Mononuclear cell (primary cell): Measurements from ENCODE around the gene NDFIP1. TPM values are rescaled to one million over a fixed set of nuclear protein-coding genes. Genes with fewer than 3 reads are reported as not detected.
"Not testable (repeated sequence)": the region's sequence is repeated elsewhere in the genome, so short reads cannot be mapped to it uniquely, and the experiment has no call there.

Experiments used
- H3K27me3 ChIP-seq: 2 replicates; pipeline ENCODE4 v1.6.0; 2011; ENCODE audit warnings: low read length, control low read depth; ENCODE audit not compliant: insufficient read depth
- H3K4me1 ChIP-seq: 2 replicates; pipeline ENCODE4 v1.5.1; 2011; ENCODE audit warnings: mild to moderate bottlenecking, low read length, control low read depth; ENCODE audit not compliant: insufficient read depth
- H3K4me3 ChIP-seq: 2 replicates; pipeline ENCODE4 v1.5.1; 2011; ENCODE audit warnings: mild to moderate bottlenecking, low read length, moderate library complexity
- H3K9me3 ChIP-seq: 2 replicates; pipeline ENCODE4 v1.5.1; 2011; ENCODE audit warnings: low read depth, mild to moderate bottlenecking, control low read depth, low read length
- total RNA-seq: library from RNA; depleted of rRNA; stranded (reverse); fragments of >200 nt; gene quantifications from one replicate; pipeline ENCODE4 v1.2.3, GENCODE V29; 2012

Gene NDFIP1
- total RNA-seq, 1 donor = 195 TPM

- Histone ChIP-seq H3K4me3 (no peak overlapping the region), H3K9me3 (no peaks in the 10 kb centered on the region), H3K4me1 (no peaks in the 10 kb centered on the region), H3K27me3 (no peaks in the 10 kb centered on the region)
These were observed 26.3 kb upstream of the NDFIP1 start for GRCh38 chr5:142082182-142082781.

DNA sequence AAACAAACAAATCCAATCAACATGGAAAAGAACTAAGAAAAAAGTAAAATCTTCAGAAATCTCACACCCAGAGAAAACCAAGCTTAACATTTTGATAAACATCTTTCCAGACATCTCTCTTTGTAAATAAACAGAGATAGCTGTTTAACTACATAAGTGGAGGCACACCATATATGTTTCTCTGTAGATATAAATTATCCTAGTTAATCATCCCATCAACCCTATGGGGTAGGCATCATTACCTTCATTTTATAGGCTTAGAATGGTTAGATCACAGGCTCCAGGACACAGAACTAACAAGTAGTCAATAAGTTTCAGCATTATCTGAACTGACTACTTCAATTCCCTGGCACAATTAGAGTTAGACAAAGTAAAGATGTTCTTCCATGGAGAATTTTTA, 22.4 kb upstream of the NDFIP1 start:
- Histone ChIP-seq H3K9me3 (no peaks in the 10 kb centered on the region), H3K4me1 (no peaks in the 10 kb centered on the region)

GRCh38 chr5:142086679-142087078, 21.9 kb upstream of the NDFIP1 start:
- Histone ChIP-seq H3K9me3 (no peaks in the 10 kb centered on the region), H3K27me3 (no peaks in the 10 kb centered on the region)

More for the DNA sequence above, 22.4 kb upstream of the NDFIP1 start:
- H3K27me3 ChIP-seq = no peaks in the 10 kb centered on the region
- H3K4me3 ChIP-seq = no peak overlapping the region

DNA sequence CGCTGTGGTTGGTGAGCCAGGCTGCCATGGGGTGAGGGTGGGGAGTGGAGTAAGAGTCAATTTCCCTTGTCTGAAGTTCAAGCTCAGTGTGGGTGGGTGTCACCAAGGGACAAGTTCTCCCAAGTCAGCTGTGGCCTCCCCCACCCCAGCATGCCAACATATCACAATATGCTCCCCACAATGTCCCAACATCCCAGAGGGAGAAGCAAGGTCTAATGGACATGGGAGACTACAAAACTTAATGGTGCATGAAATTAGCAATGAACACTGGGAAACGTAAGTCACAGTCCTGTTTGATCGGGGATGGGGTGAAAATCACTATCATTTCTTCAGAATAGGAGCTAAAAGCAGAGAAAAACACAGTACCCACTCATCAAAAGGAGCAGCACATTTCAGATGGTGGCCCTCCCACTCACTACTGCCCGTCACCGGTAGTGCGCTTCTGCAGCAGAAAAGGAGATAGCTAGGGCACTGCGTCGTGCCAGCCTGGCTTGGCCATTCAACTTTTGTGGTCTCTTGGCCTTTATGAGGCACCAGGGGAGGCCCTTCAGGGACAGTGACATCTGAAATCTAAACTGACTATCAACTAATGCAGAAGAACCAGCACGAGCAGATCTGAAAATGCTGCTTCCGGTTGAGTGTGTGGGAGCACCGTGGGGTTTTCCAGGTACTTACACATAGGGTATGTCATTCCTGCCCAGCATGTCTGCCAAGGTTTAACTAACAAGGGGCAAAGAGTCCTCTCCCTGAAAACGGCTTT, 20.5 kb upstream of the NDFIP1 start:
- Histone ChIP-seq H3K9me3 (no peaks in the 10 kb centered on the region), H3K27me3 (no peaks in the 10 kb centered on the region), H3K4me3 (no peak overlapping the region), H3K4me1 (no peaks in the 10 kb centered on the region)

More at GRCh38 chr5:142086679-142087078, 21.9 kb upstream of the NDFIP1 start:
- Histone ChIP-seq H3K4me3 (no peak overlapping the region), H3K4me1 (no peaks in the 10 kb centered on the region)

- not testable (repeated sequence) for H3K4me1 ChIP-seq, H3K27me3 ChIP-seq, H3K4me3 ChIP-seq, H3K9me3 ChIP-seq
These were observed 19.6 kb upstream of the NDFIP1 start for GRCh38 chr5:142088855-142089479.

DNA sequence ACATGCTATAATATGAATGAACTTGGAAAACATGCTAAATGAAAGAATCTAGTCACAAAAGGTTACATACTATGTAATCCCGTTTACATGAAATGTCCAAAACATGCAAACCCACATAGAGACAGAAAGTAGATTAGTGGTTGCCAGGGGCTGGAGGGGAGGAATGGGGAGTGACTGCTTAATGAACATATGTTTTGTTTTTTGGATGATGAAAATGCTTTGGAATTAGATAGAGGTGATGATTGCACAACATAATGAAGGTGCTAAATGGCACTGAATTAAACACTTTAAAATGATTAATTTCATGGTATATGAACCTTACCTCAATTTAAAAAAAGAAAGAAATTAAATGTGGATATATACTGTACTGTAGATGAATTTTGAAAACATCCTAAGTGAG, 17.6 kb upstream of the NDFIP1 start:
- H3K9me3 ChIP-seq = no peaks in the 10 kb centered on the region

GRCh38 chr5:142091922-142092321, 16.7 kb upstream of the NDFIP1 start:
- H3K4me3 ChIP-seq = no peak overlapping the region
- H3K27me3 ChIP-seq = no peaks in the 10 kb centered on the region
- H3K4me1 ChIP-seq = peaks cover 23% of the 10 kb centered on the region
- H3K9me3 ChIP-seq = no peaks in the 10 kb centered on the region

More for the DNA sequence above, 17.6 kb upstream of the NDFIP1 start:
- no peak overlapping the region for H3K4me3 ChIP-seq
- H3K4me1 ChIP-seq = peaks cover 22% of the 10 kb centered on the region
- no peaks in the 10 kb centered on the region for H3K27me3 ChIP-seq

DNA sequence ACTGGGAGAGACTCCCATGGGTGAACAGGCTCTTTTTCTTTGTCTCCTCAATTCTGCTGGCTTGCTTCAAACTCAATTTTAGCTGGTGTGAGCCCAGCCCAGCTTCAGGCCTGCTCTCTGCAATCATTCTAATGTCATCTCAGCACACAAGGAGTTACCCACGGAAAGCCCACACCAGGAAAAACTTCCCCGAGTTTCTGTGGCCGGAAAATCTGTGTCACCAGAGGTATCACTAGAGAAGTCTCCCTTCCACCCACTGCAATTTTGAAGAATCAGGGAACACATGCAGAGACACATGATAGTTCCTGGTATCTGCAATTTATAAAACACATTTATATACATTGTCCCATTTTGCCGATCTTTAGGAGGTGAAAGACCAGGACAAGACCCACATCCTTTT, 13.5 kb upstream of the NDFIP1 start:
- peaks cover 28% of the 10 kb centered on the region for H3K4me1 ChIP-seq
- no peaks in the 10 kb centered on the region for H3K9me3 ChIP-seq
- H3K27me3 ChIP-seq = no peaks in the 10 kb centered on the region
- H3K4me3 ChIP-seq = no peak overlapping the region

- H3K4me1 ChIP-seq = peaks cover 28% of the 10 kb centered on the region
- H3K27me3 ChIP-seq = no peaks in the 10 kb centered on the region
- no peak overlapping the region for H3K4me3 ChIP-seq
- H3K9me3 ChIP-seq = no peaks in the 10 kb centered on the region
These were observed 12.8 kb upstream of the NDFIP1 start for GRCh38 chr5:142095651-142096330.

DNA sequence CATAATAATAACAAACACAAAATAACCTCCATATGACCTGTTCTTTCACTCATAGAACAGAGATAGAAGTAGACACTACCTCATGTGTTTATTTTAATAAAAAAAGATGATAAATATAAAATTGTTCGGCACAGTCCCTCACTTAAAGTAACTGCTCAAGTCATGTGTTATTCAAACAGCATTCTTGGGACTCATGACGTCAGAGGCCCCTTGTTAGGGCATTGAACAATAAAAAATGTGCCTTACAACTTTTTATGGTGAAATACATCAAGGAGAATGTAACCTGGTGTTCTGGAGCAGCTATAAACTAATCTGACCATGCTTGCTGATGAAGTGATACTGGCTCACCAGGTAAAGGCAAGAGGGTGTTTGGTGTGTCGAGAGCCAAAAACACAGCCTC, 12.2 kb upstream of the NDFIP1 start:
- H3K9me3 ChIP-seq = no peaks in the 10 kb centered on the region
- peaks cover 28% of the 10 kb centered on the region for H3K4me1 ChIP-seq
- H3K27me3 ChIP-seq = no peaks in the 10 kb centered on the region
- H3K4me3 ChIP-seq = no peak overlapping the region

GRCh38 chr5:142097681-142098080, 10.9 kb upstream of the NDFIP1 start:
- Histone ChIP-seq H3K9me3 (no peaks in the 10 kb centered on the region), H3K4me3 (no peak overlapping the region), H3K4me1 (peaks cover 28% of the 10 kb centered on the region), H3K27me3 (no peaks in the 10 kb centered on the region)

DNA sequence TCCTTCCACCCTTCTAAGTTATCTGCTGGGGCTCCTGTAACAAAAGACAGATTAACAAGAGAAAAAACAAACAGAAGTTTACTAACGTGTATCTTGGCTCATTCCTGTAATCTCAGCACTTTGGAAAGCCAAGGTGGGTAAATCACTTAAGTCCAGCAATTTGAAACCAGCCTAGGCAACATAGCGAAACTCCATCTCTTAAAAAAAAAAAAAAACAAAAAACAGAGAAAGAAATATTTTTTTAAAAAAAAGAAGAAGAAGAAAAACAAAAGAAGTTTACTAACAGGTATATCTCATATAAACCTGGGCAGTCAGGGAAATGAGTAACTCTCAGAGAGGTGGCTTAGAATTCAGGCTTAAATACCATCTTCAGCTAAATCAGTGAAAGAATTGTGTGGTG, 10.3 kb upstream of the NDFIP1 start:
- H3K9me3 ChIP-seq = no peaks in the 10 kb centered on the region
- peaks cover 28% of the 10 kb centered on the region for H3K4me1 ChIP-seq
- H3K4me3 ChIP-seq = no peak overlapping the region
- H3K27me3 ChIP-seq = no peaks in the 10 kb centered on the region

DNA sequence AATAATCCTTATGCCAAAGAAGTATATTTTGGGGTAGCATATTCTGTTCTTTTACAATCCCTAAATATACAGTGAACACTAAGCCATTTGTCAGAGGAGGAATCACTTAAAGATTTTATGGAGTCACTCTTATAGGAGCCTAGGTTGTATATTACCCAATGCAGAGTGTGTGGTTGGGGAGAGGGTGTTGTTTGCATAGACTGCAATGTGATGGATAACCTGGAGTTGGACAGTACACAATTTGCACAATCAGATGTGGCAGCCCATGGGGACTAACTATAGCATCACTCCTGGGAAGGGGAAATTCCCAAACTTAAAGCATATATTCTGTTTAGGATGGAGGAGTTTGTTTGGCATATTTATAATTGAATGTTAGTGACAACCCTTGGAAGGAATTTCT, 9.6 kb upstream of the NDFIP1 start:
- no peak overlapping the region for H3K4me3 ChIP-seq
- no peaks in the 10 kb centered on the region for H3K27me3 ChIP-seq
- H3K4me1 ChIP-seq = peaks cover 26% of the 10 kb centered on the region
- H3K9me3 ChIP-seq = no peaks in the 10 kb centered on the region

GRCh38 chr5:142100307-142100706, 8.3 kb upstream of the NDFIP1 start:
- H3K9me3 ChIP-seq = no peaks in the 10 kb centered on the region
- H3K4me1 ChIP-seq = peaks cover 12% of the 10 kb centered on the region
- H3K27me3 ChIP-seq = no peaks in the 10 kb centered on the region

More at GRCh38 chr5:142100307-142100706, 8.3 kb upstream of the NDFIP1 start:
- no peak overlapping the region for H3K4me3 ChIP-seq
